ENCODE measurements around the gene SLC11A1. TPM values are rescaled to one million over a fixed set of nuclear protein-coding genes. Genes with fewer than 3 reads are reported as not detected.

Gene SLC11A1
- total RNA-seq, 1 experiment from 2014 or later, result 0.36 TPM

DNA sequence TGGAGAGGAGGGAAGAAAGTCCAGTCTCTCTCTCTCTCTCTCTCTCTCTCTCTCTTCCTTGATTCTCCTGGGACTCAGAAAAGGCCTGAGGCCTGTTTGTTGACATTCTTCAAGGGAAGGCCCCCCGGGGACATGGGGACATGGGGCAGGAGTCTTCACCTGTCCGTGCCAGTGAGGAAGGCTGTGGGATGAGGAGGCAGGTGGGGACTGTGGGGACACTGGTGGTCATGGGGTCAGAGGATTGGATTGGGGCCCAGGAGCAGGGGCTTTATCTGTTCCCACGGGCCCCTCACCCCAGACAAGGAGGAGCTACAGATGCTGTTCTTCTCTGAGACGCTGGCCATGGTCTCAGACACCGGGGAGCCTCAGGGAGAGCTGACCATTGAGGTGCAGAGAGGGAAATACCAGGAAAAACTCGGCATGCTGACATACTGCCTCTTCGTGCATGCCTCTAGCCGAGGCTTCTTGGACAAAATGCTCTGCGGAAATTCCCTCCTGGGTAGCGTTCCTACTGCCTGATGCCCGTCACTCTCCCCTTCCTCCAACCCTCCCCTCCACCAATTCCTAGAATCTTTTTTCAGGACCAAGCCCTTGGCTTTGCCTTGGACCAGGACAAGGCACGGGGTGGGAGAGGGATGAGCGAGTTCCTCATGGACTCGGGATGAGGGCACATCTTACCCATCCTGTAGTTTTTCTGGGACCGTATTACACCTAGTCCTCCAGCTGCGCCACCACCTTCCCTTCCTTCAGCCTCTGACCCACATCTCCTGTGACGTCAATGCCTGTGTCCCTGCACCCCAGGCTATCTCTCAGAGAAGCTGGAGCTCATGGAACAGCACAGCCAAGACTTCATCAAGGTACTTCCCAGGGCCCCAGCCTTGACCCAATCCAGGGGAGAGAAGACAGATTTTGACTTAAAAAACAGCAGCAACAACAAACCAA is 24.6 kb upstream of the SLC11A1 start:
- peaks cover 3% of the 10 kb centered on the region; the same call in 1 of the 2 replicates for H3K4me1 ChIP-seq
- no peaks in the 10 kb centered on the region for H3K36me3 ChIP-seq
- no peaks in the 10 kb centered on the region for H3K9me3 ChIP-seq (replicated peaks)
- no peak overlapping the region for H3K27ac ChIP-seq
- DNase-seq, result no peak
- H3K4me3 ChIP-seq, result no peak overlapping the region
- H3K27me3 ChIP-seq, result no peaks in the 10 kb centered on the region

DNA sequence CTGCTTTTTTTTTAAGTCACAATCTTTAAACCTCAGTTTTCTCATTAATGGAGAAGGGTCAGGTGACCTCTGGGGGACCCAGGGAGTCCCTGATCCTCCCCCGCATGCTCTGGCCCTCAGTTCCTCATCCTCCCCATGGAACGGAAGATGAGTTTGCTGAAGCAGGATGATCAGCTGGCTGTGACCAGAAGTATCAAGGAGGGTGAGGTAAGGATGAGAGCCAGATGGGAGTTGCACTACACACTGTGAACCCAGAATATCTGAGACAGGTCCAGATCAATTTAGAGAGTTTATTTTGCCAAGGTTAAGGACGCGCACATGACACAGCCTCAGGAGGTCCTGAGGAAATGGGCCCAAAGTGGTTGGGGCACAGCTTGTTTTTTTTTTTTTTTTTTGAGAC is 21.6 kb upstream of the SLC11A1 start:
- Histone ChIP-seq H3K36me3 (no peaks in the 10 kb centered on the region), H3K9me3 (replicated peaks) (no peaks in the 10 kb centered on the region), H3K4me3 (no peak overlapping the region), H3K27ac (no peak overlapping the region), H3K4me1 (peaks cover 3% of the 10 kb centered on the region; the same call in 1 of the 2 replicates), H3K27me3 (no peaks in the 10 kb centered on the region)
- DNase-seq, result no peak

DNA sequence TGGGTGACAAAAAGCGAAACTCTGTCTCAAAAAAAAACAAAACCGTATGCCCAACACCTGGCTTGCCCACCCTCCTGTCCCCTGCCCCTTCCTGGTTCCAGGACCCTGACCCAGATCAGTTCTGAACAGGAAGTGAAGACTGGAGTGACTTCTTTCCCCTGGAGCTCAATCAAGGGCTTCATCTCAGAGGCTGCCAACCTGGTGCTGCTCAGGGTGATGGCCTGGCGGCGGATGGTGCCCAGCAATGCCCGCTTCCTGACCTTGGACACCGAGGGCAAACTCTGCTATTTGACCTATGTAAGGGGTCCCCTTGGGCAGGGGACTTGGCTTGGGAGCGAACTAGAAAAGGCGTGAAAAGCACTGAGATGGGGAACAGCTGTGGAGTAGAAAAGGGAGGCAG is 19.5 kb upstream of the SLC11A1 start:
- H3K36me3 ChIP-seq, result no peaks in the 10 kb centered on the region
- H3K27ac ChIP-seq, result no peak overlapping the region
- peaks cover 3% of the 10 kb centered on the region; the same call in 1 of the 2 replicates for H3K4me1 ChIP-seq
- DNase-seq, result no peak
- H3K9me3 ChIP-seq (replicated peaks), result no peaks in the 10 kb centered on the region
- no peak overlapping the region for H3K4me3 ChIP-seq
- H3K27me3 ChIP-seq, result no peaks in the 10 kb centered on the region

DNA sequence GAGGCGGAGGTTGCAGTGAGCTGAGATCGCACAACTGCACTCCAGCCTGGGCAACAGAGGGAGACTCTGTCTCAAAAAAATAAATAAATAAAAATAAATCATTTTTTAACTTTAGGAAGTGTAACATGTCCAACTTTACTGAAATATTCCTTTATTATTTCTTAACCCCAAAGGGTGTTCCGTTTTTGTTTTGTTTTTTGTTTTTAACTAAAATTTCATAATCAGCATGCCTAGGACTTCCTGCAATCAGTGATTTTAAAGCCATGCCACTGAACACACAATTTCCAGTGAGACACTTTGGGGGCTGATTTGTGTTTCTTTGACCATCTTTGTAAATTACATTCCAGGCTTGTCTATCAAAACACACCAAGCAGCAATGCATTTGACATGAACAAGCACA is 18.3 kb upstream of the SLC11A1 start:
- H3K27ac ChIP-seq, result no peak overlapping the region
- no peak overlapping the region for H3K4me3 ChIP-seq
- no peaks in the 10 kb centered on the region; the same call in 1 of the 2 replicates for H3K4me1 ChIP-seq
- no peaks in the 10 kb centered on the region for H3K9me3 ChIP-seq (replicated peaks)
- H3K27me3 ChIP-seq, result no peaks in the 10 kb centered on the region
- H3K36me3 ChIP-seq, result no peaks in the 10 kb centered on the region
- DNase-seq, result no peak

DNA sequence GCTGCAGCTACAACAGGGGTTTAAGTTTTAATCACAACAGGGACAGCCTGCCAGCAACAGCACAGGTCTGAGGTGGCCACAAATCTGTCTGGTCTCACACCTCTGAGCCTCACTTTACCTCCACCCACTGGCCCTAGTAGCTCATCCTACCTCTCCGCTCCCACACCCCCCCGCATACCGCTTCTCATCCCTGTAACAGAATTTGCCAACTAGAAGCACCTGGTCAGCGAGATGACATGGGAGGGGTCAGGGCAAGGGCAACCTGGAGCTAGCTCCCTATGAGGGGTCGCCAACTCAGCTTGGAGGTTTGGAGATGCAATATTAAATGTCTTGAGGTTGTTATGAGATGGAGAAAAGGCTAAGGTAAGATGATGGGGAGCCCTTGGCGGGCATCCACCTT is 17.9 kb upstream of the SLC11A1 start:
- Histone ChIP-seq H3K27me3 (no peaks in the 10 kb centered on the region), H3K36me3 (no peaks in the 10 kb centered on the region), H3K9me3 (replicated peaks) (no peaks in the 10 kb centered on the region), H3K27ac (no peak overlapping the region), H3K4me1 (no peaks in the 10 kb centered on the region; the same call in 1 of the 2 replicates), H3K4me3 (no peak overlapping the region)
- no peak for DNase-seq

- Histone ChIP-seq H3K27ac (no peak overlapping the region), H3K4me3 (no peak overlapping the region)
Measured at GRCh38 chr2:218366621-218367414, 15.3 kb upstream of the SLC11A1 start.

GRCh38 chr2:218367415-218368149 is 14.5 kb upstream of the SLC11A1 start:
- Histone ChIP-seq H3K4me1 (no peaks in the 10 kb centered on the region), H3K9me3 (replicated peaks) (no peaks in the 10 kb centered on the region), H3K27me3 (no peaks in the 10 kb centered on the region), H3K27ac (no peak overlapping the region), H3K4me3 (no peak overlapping the region), H3K36me3 (no peaks in the 10 kb centered on the region)
- no peak for DNase-seq

More at GRCh38 chr2:218366621-218367414, 15.3 kb upstream of the SLC11A1 start:
- Histone ChIP-seq H3K9me3 (replicated peaks) (no peaks in the 10 kb centered on the region), H3K4me1 (no peaks in the 10 kb centered on the region), H3K27me3 (no peaks in the 10 kb centered on the region), H3K36me3 (no peaks in the 10 kb centered on the region)
- no peak for DNase-seq

DNA sequence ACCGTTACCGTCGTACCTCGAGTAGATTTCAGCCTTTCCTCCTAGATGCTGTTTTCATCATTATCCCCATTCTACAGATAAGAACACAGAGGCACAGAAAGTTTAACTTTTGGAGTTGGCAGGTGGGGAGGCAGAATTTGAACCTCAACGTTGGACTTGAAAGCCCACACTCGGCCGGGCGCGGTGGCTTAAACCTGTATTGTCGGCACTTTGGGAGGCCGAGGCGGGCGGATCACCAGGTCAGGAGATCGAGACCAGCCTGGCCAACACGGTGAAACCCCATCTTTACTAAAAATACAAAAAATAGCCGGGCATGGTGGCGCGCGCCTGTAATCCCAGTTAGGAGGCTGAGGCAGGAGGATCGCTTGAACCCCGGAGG is 13.9 kb upstream of the SLC11A1 start:
- DNase-seq, result no peak
- H3K27me3 ChIP-seq, result no peaks in the 10 kb centered on the region
- no peaks in the 10 kb centered on the region for H3K9me3 ChIP-seq (replicated peaks)
- H3K4me3 ChIP-seq, result no peak overlapping the region
- no peaks in the 10 kb centered on the region for H3K4me1 ChIP-seq
- H3K27ac ChIP-seq, result no peak overlapping the region
- H3K36me3 ChIP-seq, result no peaks in the 10 kb centered on the region

- Histone ChIP-seq H3K9me3 (replicated peaks) (no peaks in the 10 kb centered on the region), H3K27me3 (no peaks in the 10 kb centered on the region), H3K27ac (no peak overlapping the region), H3K4me1 (no peaks in the 10 kb centered on the region), H3K4me3 (no peak overlapping the region), H3K36me3 (no peaks in the 10 kb centered on the region)
- DNase-seq, result no peak
Measured at GRCh38 chr2:218368621-218369153, 13.4 kb upstream of the SLC11A1 start.

GRCh38 chr2:218369330-218369729 is 12.7 kb upstream of the SLC11A1 start:
- no peak for DNase-seq
- Histone ChIP-seq H3K9me3 (replicated peaks) (no peaks in the 10 kb centered on the region), H3K27me3 (no peaks in the 10 kb centered on the region), H3K36me3 (no peaks in the 10 kb centered on the region), H3K27ac (no peak overlapping the region), H3K4me3 (no peak overlapping the region), H3K4me1 (no peaks in the 10 kb centered on the region)

GRCh38 chr2:218370410-218371063 is 11.5 kb upstream of the SLC11A1 start:
- H3K27ac ChIP-seq, result no peak overlapping the region
- DNase-seq, result no peak

GRCh38 chr2:218371983-218372350 is 10.1 kb upstream of the SLC11A1 start:
- Histone ChIP-seq H3K9me3 (replicated peaks) (no peaks in the 10 kb centered on the region), H3K27me3 (no peaks in the 10 kb centered on the region), H3K36me3 (no peaks in the 10 kb centered on the region), H3K4me1 (no peaks in the 10 kb centered on the region), H3K27ac (no peak overlapping the region), H3K4me3 (no peak overlapping the region)
- DNase-seq, result no peak

More at GRCh38 chr2:218370410-218371063, 11.5 kb upstream of the SLC11A1 start:
- no peaks in the 10 kb centered on the region for H3K9me3 ChIP-seq (replicated peaks)
- no peaks in the 10 kb centered on the region for H3K4me1 ChIP-seq
- H3K27me3 ChIP-seq, result no peaks in the 10 kb centered on the region
- no peaks in the 10 kb centered on the region for H3K36me3 ChIP-seq
- no peak overlapping the region for H3K4me3 ChIP-seq

DNA sequence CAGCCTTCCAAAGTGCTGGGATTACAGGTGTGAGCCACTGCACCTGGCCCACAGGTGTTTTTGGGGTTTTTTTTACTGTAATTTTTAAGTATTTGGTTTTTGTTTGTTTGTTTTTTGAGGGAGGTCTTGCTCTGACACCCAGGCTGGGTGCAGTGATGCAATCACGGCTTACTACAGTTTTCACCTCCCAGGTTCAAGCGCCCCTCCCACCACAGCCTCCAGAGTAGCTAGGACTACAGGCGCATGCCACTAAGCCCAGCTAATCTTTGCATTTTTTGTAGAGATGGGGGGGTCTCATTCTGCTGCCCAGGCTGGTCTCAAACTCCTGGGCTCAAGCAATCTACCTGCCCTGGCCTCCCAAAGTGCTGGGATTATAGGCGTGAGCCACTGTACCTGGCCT is 7.3 kb upstream of the SLC11A1 start:
- no peaks in the 10 kb centered on the region for H3K27me3 ChIP-seq
- H3K36me3 ChIP-seq, result no peaks in the 10 kb centered on the region
- no peaks in the 10 kb centered on the region for H3K4me1 ChIP-seq
- H3K4me3 ChIP-seq, result no peak overlapping the region
- no peak overlapping the region for H3K27ac ChIP-seq
- H3K9me3 ChIP-seq (replicated peaks), result no peaks in the 10 kb centered on the region
- no peak for DNase-seq

- no peaks in the 10 kb centered on the region for H3K36me3 ChIP-seq
- H3K27ac ChIP-seq, result no peak overlapping the region
- no peaks in the 10 kb centered on the region for H3K27me3 ChIP-seq
- H3K4me1 ChIP-seq, result no peaks in the 10 kb centered on the region
- no peak for DNase-seq
- no peak overlapping the region for H3K4me3 ChIP-seq
- H3K9me3 ChIP-seq (replicated peaks), result no peaks in the 10 kb centered on the region
Measured at GRCh38 chr2:218375212-218375611, 6.9 kb upstream of the SLC11A1 start.

Data from SJCRH30 (cell line).